NCI-H345 treated with DMSO at 0.1 percent for 48 hours (cell line): ENCODE data around the gene UROC1.

Experiments
- DNase-seq: peaks from one replicate; lab custom pipeline; 2025; ENCODE audit not compliant: unreplicated experiment; lab: John Stamatoyannopoulos, UW

Gene UROC1

GRCh38 chr3:126531051-126531330, 13.4 kb upstream of the UROC1 start:
- no peak for DNase-seq

GRCh38 chr3:126530171-126531050, 12.8 kb upstream of the UROC1 start:
- no peak for DNase-seq

GRCh38 chr3:126529585-126530170, 12.1 kb upstream of the UROC1 start:
- DNase-seq: no peak

- no peak for DNase-seq
Measured at GRCh38 chr3:126528800-126529541, 11.4 kb upstream of the UROC1 start.

GRCh38 chr3:126528419-126528799, 10.8 kb upstream of the UROC1 start:
- DNase-seq: no peak

- no peak for DNase-seq
Measured at GRCh38 chr3:126527455-126528211, 10.1 kb upstream of the UROC1 start.

GRCh38 chr3:126527006-126527405, 9.4 kb upstream of the UROC1 start:
- no peak for DNase-seq

GRCh38 chr3:126526668-126527005, 9.1 kb upstream of the UROC1 start:
- DNase-seq: no peak

GRCh38 chr3:126525853-126526667, 8.5 kb upstream of the UROC1 start:
- no peak for DNase-seq

GRCh38 chr3:126525091-126525852, 7.7 kb upstream of the UROC1 start:
- no peak for DNase-seq

GRCh38 chr3:126524429-126524988, 6.9 kb upstream of the UROC1 start:
- DNase-seq: no peak

- no peak for DNase-seq
Measured at GRCh38 chr3:126523745-126524428, 6.3 kb upstream of the UROC1 start, which contains the start of gene CHST13. Gene CHST13, plus strand, starts transcription at chr3:126524155. Its CDS starts 178 bp downstream, at chr3:126524333.

- DNase-seq: no peak
Measured at GRCh38 chr3:126522363-126522788, 4.8 kb upstream of the UROC1 start.

GRCh38 chr3:126521122-126521891, 3.7 kb upstream of the UROC1 start:
- DNase-seq: no peak

- DNase-seq: no peak
Measured at GRCh38 chr3:126519506-126520455, 2.2 kb upstream of the UROC1 start.

- DNase-seq: no peak
Measured at GRCh38 chr3:126518779-126519177, 1.2 kb upstream of the UROC1 start.
